ENCODE measurements around the gene ARFGAP2.
"Not testable (repeated sequence)": the region's sequence is repeated elsewhere in the genome, so short reads cannot be mapped to it uniquely, and the experiment has no call there.

Gene ARFGAP2

GRCh38 chr11:47136921-47137320 lies 39.8 kb downstream of the ARFGAP2 start:
- H3K9me3 Mint-ChIP-seq, result no peaks in the 10 kb centered on the region
- H3K4me1 Mint-ChIP-seq (ENCODE audit: low read depth), result peaks cover 3% of the 10 kb centered on the region
- DNase-seq (ENCODE audit: low spot score), result no peak
- no peak overlapping the region for H3K27ac Mint-ChIP-seq
- H3K4me3 Mint-ChIP-seq, result no peak overlapping the region
- H3K27me3 Mint-ChIP-seq (ENCODE audit: low read depth), result no peaks in the 10 kb centered on the region
- peaks cover 3% of the 10 kb centered on the region for H3K36me3 Mint-ChIP-seq (ENCODE audit: low read depth)

- no peak overlapping the region for H3K27ac Mint-ChIP-seq
Measured at GRCh38 chr11:47136327-47136726, 40.4 kb downstream of the ARFGAP2 start.

GRCh38 chr11:47132981-47133380 lies 43.7 kb downstream of the ARFGAP2 start:
- Mint-ChIP-seq H3K27me3 (ENCODE audit: low read depth) (no peaks in the 10 kb centered on the region), H3K4me1 (ENCODE audit: low read depth) (no peaks in the 10 kb centered on the region)

More at GRCh38 chr11:47136327-47136726, 40.4 kb downstream of the ARFGAP2 start:
- Mint-ChIP-seq H3K9me3 (no peaks in the 10 kb centered on the region), H3K4me3 (no peak overlapping the region), H3K27me3 (ENCODE audit: low read depth) (no peaks in the 10 kb centered on the region), H3K36me3 (ENCODE audit: low read depth) (peaks cover 3% of the 10 kb centered on the region), H3K4me1 (ENCODE audit: low read depth) (peaks cover 3% of the 10 kb centered on the region)
- DNase-seq (ENCODE audit: low spot score), result no peak

GRCh38 chr11:47132490-47132889 lies 44.2 kb downstream of the ARFGAP2 start:
- H3K36me3 Mint-ChIP-seq (ENCODE audit: low read depth), result no peaks in the 10 kb centered on the region
- no peak for DNase-seq (ENCODE audit: low spot score)
- H3K27ac Mint-ChIP-seq, result no peak overlapping the region
- H3K9me3 Mint-ChIP-seq, result no peaks in the 10 kb centered on the region
- no peaks in the 10 kb centered on the region for H3K4me1 Mint-ChIP-seq (ENCODE audit: low read depth)
- H3K4me3 Mint-ChIP-seq, result no peak overlapping the region
- no peaks in the 10 kb centered on the region for H3K27me3 Mint-ChIP-seq (ENCODE audit: low read depth)

More at GRCh38 chr11:47132981-47133380, 43.7 kb downstream of the ARFGAP2 start:
- Mint-ChIP-seq H3K36me3 (ENCODE audit: low read depth) (no peaks in the 10 kb centered on the region), H3K27ac (no peak overlapping the region), H3K9me3 (no peaks in the 10 kb centered on the region), H3K4me3 (no peak overlapping the region)
- DNase-seq (ENCODE audit: low spot score), result no peak

GRCh38 chr11:47131136-47131535 lies 45.5 kb downstream of the ARFGAP2 start:
- Mint-ChIP-seq H3K27me3 (ENCODE audit: low read depth) (no peaks in the 10 kb centered on the region), H3K27ac (no peak overlapping the region), H3K36me3 (ENCODE audit: low read depth) (no peaks in the 10 kb centered on the region), H3K4me1 (ENCODE audit: low read depth) (no peaks in the 10 kb centered on the region), H3K9me3 (no peaks in the 10 kb centered on the region), H3K4me3 (no peak overlapping the region)
- DNase-seq (ENCODE audit: low spot score), result no peak

- no peak for DNase-seq (ENCODE audit: low spot score)
- no peak overlapping the region for H3K4me3 Mint-ChIP-seq
- H3K4me1 Mint-ChIP-seq (ENCODE audit: low read depth), result no peaks in the 10 kb centered on the region
- H3K27ac Mint-ChIP-seq, result no peak overlapping the region
- H3K27me3 Mint-ChIP-seq (ENCODE audit: low read depth), result no peaks in the 10 kb centered on the region
- H3K36me3 Mint-ChIP-seq (ENCODE audit: low read depth), result no peaks in the 10 kb centered on the region
- no peaks in the 10 kb centered on the region for H3K9me3 Mint-ChIP-seq
Measured at GRCh38 chr11:47130543-47130942, 46.1 kb downstream of the ARFGAP2 start.

- no peaks in the 10 kb centered on the region for H3K27me3 Mint-ChIP-seq (ENCODE audit: low read depth)
- no peaks in the 10 kb centered on the region for H3K36me3 Mint-ChIP-seq (ENCODE audit: low read depth)
- no peaks in the 10 kb centered on the region for H3K4me1 Mint-ChIP-seq (ENCODE audit: low read depth)
- no peaks in the 10 kb centered on the region for H3K9me3 Mint-ChIP-seq
- no peak for DNase-seq (ENCODE audit: low spot score)
- no peak overlapping the region for H3K27ac Mint-ChIP-seq
- no peak overlapping the region for H3K4me3 Mint-ChIP-seq
Measured at GRCh38 chr11:47127213-47127612, 49.5 kb downstream of the ARFGAP2 start.

GRCh38 chr11:47125083-47125482 lies 51.6 kb downstream of the ARFGAP2 start:
- Mint-ChIP-seq H3K4me3 (no peak overlapping the region), H3K36me3 (ENCODE audit: low read depth) (no peaks in the 10 kb centered on the region), H3K27me3 (ENCODE audit: low read depth) (no peaks in the 10 kb centered on the region), H3K9me3 (no peaks in the 10 kb centered on the region), H3K27ac (no peak overlapping the region), H3K4me1 (ENCODE audit: low read depth) (no peaks in the 10 kb centered on the region)
- no peak for DNase-seq (ENCODE audit: low spot score)

GRCh38 chr11:47124675-47125074 lies 52.0 kb downstream of the ARFGAP2 start:
- H3K9me3 Mint-ChIP-seq, result no peaks in the 10 kb centered on the region
- no peaks in the 10 kb centered on the region for H3K36me3 Mint-ChIP-seq (ENCODE audit: low read depth)
- H3K4me3 Mint-ChIP-seq, result no peak overlapping the region
- no peak for DNase-seq (ENCODE audit: low spot score)
- no peaks in the 10 kb centered on the region for H3K4me1 Mint-ChIP-seq (ENCODE audit: low read depth)
- H3K27me3 Mint-ChIP-seq (ENCODE audit: low read depth), result no peaks in the 10 kb centered on the region
- H3K27ac Mint-ChIP-seq, result no peak overlapping the region

- Mint-ChIP-seq H3K9me3 (no peaks in the 10 kb centered on the region), H3K4me1 (ENCODE audit: low read depth) (no peaks in the 10 kb centered on the region), H3K27ac (no peak overlapping the region), H3K36me3 (ENCODE audit: low read depth) (no peaks in the 10 kb centered on the region), H3K4me3 (no peak overlapping the region), H3K27me3 (ENCODE audit: low read depth) (peaks cover 1% of the 10 kb centered on the region)
- DNase-seq (ENCODE audit: low spot score), result no peak
Measured at GRCh38 chr11:47123094-47123493, 53.6 kb downstream of the ARFGAP2 start.

GRCh38 chr11:47121731-47122130 lies 54.9 kb downstream of the ARFGAP2 start:
- H3K4me1 Mint-ChIP-seq (ENCODE audit: low read depth), result no peaks in the 10 kb centered on the region
- no peak overlapping the region for H3K4me3 Mint-ChIP-seq
- no peaks in the 10 kb centered on the region for H3K9me3 Mint-ChIP-seq
- H3K27me3 Mint-ChIP-seq (ENCODE audit: low read depth), result peaks cover 8% of the 10 kb centered on the region
- no peaks in the 10 kb centered on the region for H3K36me3 Mint-ChIP-seq (ENCODE audit: low read depth)
- H3K27ac Mint-ChIP-seq, result no peak overlapping the region
- DNase-seq (ENCODE audit: low spot score), result no peak

- no peaks in the 10 kb centered on the region for H3K4me1 Mint-ChIP-seq (ENCODE audit: low read depth)
- no peak overlapping the region for H3K4me3 Mint-ChIP-seq
- no peak overlapping the region for H3K27ac Mint-ChIP-seq
- DNase-seq (ENCODE audit: low spot score), result no peak
- no peaks in the 10 kb centered on the region for H3K9me3 Mint-ChIP-seq
- no peaks in the 10 kb centered on the region for H3K36me3 Mint-ChIP-seq (ENCODE audit: low read depth)
- peaks cover 12% of the 10 kb centered on the region for H3K27me3 Mint-ChIP-seq (ENCODE audit: low read depth)
Measured at GRCh38 chr11:47121056-47121455, 55.6 kb downstream of the ARFGAP2 start.

- H3K4me3 Mint-ChIP-seq; H3K4me1 Mint-ChIP-seq (ENCODE audit: low read depth); H3K9me3 Mint-ChIP-seq; H3K36me3 Mint-ChIP-seq (ENCODE audit: low read depth); H3K27ac Mint-ChIP-seq; DNase-seq (ENCODE audit: low spot score): not testable (repeated sequence)
- H3K27me3 Mint-ChIP-seq (ENCODE audit: low read depth), result peaks cover 20% of the 10 kb centered on the region
Measured at GRCh38 chr11:47118958-47119688, 57.6 kb downstream of the ARFGAP2 start.

Data from T-helper 2 cell treated with Interferon-gamma antibody and Interleukin-4, amounts not matched to agents 5 μg/mL and 100 μg/mL, for 36 hours (primary cell).